GM19463 (cell line): ENCODE results near the gene DYNLT2B.
"Not testable (repeated sequence)": the region's sequence is repeated elsewhere in the genome, so short reads cannot be mapped to it uniquely, and the experiment has no call there.

Experiments
- ATAC-seq: cut with Tn5 transposase; IDR thresholded peaks from one replicate; pipeline ENCODE4 v1.9.1; 2021; ENCODE audit warnings: mild to moderate bottlenecking, moderate library complexity; ENCODE audit not compliant: unreplicated experiment

The DYNLT2B gene

DNA sequence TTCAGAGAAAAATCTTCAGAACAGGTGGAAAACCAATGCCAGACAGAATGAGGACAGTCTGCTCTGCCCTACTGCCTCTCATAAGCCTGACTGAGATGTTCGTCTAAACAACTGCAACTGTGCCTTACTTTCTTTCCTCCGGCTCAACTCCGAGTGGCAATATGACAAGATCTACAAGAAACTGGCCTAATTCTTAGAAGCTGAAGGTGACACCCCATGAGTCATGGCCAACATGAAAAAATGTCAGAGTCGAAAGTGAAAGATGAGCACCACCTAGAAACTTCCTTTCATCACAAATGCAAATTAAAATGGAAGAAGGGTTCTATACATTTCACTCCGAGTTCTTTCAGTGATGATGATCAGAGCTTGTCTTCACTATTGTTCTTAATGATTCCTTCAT lies 43.5 kb downstream of the DYNLT2B start:
- peak; percentile 88 for ATAC-seq

DNA sequence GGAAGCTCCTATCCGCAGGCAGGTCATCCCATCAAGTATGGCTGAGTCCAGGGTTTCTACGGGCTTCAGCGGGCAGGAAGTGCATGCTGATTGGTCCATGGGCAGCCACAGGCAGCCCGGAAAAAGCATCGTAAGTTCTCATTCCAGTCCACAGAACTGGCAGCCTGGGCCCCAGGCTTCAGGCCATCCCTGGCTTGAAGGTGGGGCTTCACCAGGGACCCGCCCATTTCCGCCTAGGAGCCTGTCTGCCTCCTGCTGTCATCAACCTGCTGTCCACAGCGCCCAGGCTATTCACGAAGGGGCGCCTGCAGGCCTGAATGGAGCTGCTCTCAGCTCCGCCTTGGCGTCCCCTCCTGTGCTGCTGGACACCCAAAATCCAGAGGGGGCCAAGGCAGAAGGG lies 44.4 kb downstream of the DYNLT2B start:
- ATAC-seq: no peak

DNA sequence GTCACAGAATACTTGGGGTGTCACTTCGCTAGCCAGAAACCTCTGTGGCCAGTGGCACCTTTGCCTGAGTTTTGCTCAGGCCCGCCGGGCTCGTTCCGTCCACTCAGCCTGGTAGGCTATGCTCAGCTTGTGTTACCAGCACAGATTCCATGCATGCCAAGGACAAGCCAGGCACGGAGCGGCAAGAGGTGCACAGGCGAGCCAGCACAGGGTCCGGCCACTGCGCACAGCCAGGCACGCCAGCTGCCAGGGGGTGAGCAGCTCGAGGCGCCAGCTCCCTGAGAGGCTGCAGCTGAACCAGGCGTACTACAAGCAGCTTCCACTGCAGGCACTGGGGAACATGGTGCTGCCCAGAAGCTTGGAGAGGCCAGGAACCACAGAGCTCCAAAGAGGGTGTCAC lies 45.2 kb downstream of the DYNLT2B start:
- no peak for ATAC-seq

DNA sequence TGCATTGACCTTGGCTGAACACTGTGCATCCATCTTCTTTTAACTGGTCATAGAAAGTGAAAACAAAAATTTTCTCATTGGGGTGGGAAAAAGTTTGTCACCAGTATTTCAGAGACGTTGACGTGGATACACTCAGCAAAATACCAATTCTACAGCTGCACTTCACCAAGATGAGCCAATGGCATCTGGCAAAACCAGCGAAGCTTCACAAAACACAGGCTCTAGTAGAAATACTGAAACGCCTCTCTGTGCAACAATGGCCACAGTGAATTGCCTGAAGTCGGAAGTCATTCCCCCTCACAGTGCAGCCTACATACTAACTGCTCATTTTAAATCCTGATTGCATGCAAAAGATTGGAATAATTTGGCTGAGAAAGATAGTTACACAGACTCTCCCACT lies 47.5 kb downstream of the DYNLT2B start:
- no peak for ATAC-seq

DNA sequence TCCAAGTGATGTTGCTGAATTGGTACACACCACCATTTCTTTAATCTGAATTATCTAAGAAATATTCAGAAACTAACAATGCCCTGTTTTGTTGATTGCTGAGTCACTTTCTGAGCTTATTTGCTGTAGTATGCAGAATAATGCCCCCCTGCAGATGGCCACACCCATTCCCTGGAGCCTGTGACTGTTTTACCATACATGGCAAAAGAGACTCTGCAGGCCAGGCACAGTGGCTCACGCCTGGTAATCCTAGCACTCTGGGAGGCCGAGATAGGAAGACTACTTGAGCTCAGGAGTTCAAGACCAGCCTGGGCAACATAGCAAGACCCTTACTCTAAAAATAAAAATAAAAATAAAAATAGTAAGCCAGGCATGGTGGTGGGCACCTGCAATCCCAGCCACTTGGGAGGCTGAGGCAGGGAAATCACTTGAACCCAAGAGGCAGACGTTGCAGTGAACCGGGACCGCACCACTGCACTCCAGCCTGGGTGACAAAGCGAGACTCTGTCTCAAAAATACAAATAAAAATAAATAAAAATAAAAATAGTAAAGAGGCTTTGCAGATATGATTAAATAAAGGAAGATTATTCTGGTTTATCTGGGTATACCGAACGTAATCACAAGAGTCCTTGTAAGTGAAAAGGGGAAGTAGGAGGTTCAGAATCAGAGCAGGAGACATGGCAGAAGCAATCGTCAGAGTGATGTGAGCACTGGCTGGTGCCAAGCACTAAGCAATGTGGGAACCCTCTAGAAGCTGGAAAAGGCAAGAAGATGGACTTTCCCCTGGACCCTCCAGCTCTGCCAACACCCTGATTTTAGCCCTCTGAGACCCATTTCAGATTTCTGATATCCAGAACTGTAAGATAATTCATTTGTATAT lies 49.5 kb downstream of the DYNLT2B start:
- no peak for ATAC-seq

DNA sequence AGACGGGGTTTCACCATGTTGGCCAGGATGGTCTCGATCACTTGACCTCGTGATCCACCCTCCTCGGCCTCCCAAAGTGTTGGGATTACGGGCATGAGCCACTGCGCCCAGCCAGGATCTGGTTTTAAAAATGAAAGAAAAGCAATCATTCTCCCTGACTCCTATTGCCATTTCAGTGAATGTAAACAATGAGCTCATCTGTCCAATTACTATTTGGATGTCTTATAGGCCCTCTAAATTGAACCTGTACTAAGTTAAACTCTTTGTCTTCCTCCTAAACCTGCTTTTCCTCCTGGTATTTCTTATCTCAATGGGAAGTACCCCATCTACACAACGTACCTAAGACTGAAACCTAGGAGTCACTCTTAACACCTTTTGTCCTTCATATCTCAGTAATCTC lies 54.2 kb downstream of the DYNLT2B start:
- ATAC-seq: no peak

DNA sequence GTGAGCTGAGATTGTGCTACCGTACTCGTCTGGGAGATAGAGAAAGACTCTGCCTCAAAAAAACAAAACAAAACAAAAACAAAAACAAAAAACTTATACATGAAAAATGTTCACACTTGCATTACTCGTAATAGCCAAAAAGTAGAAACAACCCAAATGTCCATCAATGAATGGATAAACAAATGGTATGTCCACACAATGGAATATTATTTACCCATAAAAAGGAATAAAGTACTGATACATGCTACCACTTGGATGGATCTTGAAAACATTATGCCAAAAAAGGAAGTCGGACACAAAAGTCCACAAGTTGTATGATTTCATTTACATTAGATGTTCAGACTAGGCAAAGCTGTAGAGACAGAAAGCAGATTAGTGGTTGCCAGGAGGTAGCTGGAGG lies 57.3 kb downstream of the DYNLT2B start:
- no peak for ATAC-seq

DNA sequence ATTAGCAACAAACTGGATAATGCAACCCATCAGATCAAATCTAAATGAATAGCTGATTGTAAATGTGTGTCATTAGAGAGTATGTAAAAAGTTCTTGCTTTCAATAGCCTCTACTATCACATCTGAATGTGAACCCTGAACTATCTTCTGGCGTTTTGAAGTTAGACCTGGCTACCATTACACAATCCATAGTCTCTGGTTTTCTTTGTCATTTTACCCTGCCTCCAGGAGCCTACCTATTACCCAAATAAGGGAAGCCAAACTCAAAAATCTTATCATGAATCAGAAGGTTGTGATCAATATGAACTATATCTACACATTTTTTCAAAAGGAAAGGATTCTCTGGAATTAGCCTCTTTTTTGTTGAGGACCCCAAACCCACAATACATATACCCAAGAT lies 62.3 kb downstream of the DYNLT2B start:
- no peak for ATAC-seq

DNA sequence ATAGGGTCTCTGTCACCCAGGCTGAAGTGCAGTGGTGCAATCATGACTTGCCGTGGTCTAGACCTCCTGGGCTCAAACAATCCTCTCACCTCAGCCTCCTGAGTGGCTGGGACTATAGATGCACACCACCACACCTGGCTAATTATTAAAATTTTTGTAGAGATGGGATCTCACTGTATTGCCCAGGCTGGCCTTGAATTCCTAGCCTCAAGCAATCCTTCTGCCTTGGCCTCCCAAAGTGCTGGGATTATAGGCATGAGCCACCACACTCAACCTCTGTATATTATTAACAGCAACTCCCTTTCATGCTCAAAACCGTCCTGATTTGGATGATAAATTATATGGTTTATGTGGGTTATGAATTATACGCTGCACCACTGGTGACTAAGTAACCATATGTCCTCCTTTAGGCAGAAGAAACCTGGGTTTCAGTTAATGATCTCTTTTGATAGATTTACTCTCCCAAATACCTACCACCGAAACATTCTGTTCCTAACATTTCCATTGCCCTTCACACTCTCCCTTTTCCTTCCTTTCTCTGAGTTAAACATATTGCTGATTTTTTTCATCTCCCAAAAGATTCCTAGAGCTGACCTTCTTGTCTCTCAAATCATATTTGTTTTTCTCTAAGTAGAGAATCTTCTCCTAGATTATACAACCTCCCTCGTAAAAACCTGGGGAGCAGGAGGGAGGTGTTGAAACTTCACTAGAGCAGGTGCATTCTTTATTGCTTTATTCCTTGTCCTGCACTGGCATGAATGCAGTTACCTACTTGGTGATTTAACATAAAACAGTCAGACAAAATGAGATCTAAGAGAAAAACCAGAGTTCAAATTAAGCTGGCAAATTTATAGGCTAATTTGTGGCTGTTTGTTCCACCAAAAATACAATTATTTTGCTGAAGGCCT lies 63.4 kb downstream of the DYNLT2B start:
- ATAC-seq: no peak

DNA sequence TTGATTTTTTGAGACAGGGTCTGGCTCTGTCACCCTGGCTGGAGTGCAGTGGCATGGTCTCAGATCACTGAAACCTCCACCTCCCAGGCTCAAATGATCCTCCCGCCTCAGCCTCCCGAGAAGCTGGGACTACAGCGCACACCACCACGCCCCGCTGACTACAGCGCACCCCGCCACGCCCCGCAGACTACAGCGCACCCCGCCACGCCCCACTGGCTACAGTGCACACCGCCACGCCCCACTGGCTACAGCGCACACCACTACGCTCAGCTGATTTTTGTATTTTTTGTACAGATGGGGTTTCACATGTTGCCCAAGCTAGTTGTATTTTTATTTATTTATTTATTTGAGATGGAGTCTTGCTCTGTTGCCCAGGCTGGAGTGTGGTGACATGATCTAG lies 66.1 kb downstream of the DYNLT2B start:
- ATAC-seq: no peak

DNA sequence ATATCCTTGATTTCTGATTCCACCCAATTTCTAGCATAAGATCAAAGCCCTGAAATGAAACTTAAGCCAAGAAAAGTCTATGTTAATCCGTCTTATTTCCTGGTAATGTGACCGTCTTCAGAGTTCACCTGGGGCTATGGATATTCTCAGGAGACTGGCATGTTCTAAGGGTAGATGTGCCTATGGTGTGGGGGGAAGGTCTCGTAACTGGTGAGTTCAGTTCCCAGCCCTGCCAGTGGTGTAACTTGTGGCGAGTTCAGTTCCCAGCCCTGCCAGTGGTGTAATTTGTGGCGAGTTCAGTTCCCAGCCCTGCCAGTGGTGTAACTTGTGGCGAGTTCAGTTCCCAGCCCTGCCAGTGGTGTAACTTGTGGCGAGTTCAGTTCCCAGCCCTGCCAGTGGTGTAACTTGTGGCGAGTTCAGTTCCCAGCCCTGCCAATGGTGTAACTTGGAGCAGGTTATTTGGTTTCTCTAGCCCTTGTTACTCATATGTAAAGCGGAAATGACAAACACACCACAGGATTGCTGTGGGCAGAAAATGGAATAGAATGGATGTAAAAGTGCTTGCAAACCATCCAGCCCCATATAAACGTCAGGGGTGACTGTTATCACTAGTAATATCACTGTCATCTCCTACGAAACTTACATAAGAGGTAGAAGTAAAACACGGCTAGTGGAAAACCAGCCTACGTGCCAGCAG lies 71.3 kb downstream of the DYNLT2B start:
- ATAC-seq: no peak

DNA sequence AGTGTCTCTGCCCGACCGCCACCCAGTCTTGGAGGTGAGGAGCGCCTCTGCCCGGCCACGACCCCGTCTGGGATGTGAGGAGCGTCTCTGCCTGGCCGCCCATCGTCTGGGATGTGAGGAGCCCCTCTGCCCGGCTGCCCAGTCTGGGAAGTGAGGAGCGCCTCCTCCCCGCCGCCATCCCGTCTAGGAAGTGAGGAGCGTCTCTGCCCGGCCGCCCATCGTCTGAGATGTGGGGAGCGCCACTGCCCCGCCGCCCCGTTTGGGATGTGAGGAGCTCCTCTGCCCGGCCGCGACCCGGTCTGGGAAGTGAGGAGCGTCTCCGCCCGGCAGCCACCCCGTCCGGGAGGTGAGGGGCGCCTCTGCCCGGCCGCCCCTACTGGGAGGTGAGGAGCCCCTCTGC lies 73.9 kb downstream of the DYNLT2B start:
- ATAC-seq: not testable (repeated sequence)

DNA sequence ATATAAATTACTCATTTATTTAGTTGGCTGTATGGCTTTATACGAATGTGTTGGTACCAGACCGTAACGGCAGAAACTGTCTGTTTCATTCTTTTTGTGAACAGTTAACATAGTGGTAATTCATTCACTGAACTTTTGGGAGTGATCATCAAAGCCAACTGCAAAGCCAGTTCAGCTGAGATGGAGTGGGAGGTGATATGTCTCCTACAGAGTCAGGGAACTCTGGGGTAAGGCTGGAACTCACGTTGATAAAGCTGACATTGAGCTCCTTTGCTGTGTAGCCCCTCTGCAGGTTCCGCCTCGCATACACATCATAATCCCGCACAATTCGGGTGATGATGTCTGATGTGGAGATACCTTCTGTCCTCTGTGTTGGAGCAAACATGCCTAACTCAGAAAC lies 76.3 kb downstream of the DYNLT2B start:
- no peak for ATAC-seq
